ENCODE measurements around the gene BIN1.

GRCh38 chr2:127117603-127118002 lies 10.6 kb upstream of the BIN1 start:
- TF ChIP-seq CTCF (conservative IDR thresholded peaks at IDR 0.05; ENCODE audit: low read depth, low read length) (no peak), EZH2phosphoT487 (IDR thresholded peaks at IDR 0.05; ENCODE audit: borderline replicate concordance, low read length) (no peak)
